HG03439 (cell line): ENCODE results near the gene PLA2G2E.
"Not testable (repeated sequence)": the region's sequence is repeated elsewhere in the genome, so short reads cannot be mapped to it uniquely, and the experiment has no call there.

Source experiments
- ATAC-seq: cut with Tn5 transposase; IDR thresholded peaks from one replicate; pipeline ENCODE4 v1.9.1; 2021; ENCODE audit warnings: mild to moderate bottlenecking, moderate library complexity; ENCODE audit not compliant: unreplicated experiment

PLA2G2E gene

DNA sequence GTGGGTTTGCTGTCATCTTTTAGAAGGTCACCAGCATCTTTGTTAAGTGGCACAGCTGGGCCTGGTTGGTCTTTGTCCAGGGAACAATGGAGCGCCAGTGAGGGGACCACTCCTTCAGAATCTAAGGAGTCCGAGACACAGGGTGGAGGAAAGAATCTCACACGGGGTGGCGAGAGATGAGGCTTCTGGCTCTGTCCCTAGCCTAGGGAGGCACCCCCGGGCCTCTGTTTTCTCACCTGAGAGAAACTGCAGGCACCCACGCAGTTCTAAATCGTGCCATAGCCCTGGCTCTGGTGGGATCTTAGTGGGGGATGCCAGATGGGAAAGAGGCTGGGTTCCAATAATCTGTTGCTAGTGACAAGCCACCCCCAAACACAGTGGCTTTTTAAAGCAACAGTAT lies 10.9 kb upstream of the PLA2G2E start:
- ATAC-seq: no peak

DNA sequence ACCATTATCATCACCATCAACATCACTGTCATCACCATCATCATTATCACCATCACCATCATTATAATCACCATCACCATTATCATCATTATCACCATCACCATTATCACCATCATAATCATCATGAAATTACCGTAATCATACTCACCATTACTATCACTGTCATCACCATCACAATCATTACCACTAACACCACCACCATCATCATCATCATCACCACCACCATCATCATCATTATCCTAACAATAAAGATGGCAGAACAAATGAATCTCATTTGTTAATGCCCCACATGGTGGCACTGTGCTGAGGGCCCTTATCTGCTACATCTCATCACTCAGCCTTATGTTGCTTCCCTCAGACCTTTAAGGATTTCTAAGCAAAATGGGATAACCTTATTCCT lies 9.4 kb upstream of the PLA2G2E start:
- no peak for ATAC-seq

DNA sequence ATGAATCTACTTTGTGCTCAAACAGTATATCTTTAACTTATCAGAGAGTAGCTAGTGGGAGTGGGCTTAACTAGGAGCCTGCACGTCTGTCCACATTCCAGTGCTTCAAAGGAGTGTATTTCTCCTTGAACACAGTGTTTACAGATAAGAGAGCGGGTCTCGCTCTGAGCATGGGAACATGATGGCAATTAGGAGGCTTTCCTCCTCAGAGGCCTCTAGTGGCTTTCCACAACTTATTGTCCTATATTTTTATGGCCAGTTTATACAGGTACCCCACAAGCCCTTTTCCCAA lies 3.7 kb upstream of the PLA2G2E start:
- ATAC-seq: not testable (repeated sequence)

DNA sequence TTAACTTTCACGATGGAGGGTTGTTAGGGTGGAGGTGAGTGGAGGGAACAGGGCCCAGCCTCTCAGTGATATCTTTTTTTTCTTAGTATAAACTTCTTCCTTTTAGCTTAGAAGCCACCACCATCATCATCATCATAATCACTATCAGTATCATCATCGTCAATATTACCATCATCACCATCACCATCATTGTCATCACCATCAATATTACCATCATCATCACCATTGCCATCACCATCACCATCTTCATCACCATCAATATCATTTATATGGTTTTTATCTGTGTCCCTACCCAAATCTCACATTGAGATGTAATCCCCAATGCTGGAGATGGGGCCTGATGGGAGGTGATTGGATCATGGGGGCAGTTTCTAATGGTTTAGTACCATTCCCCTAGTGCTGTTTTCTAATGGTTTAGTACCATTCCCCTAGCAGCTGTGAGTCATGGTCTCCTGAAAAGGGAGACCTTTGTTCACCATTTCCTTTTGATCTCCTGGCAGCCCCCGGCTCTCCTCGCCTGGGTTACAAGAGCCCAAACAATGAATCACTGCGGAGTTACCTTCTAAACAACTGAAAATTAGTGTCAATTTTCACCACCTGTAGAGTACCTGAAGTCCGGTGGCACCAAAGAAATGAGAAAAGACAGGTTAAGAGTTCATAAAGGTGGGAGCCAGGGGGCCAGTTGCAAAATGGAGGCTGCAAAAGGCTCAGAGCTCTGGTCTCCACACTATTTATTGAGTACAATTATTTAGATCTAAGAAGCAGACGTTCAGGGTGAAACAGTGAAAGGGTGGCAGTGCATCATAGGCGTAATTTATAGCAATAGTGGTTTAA lies 3.1 kb upstream of the PLA2G2E start:
- ATAC-seq: no peak

DNA sequence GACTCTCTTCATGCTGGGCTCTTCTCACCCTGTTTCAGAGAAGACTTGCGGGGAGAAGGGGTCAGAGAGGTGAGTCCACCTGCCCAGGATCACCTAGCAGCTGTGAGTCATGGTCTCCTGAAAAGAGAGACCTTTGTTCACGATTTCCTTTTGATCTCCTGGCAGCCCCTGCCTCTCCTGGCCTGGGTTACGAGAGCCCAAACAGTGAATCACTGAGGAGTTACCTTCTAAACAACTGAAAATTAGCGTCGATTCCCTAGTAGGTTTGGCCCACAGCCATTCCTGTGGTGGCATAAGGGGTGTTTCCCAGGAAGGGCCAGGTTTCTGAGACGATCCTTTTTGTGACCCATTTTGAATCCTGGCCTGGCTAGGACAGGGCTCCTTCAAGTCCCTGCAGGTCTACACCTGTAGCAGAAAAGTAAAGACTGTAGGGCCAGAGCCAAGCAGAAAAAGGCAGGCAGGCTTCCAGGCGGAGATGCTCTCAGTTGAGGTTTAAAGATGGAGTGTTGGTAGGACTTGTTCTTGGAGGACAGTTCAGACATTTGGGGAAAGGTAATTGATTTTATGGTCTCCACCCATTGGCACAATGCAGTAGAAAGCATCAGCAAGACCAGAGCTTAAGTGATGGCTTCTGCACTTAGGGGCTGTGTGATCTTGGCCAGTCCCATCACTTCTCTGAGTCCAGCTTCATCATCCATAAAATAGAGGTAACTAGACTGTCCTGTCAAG lies 2.1 kb upstream of the PLA2G2E start:
- no peak for ATAC-seq

DNA sequence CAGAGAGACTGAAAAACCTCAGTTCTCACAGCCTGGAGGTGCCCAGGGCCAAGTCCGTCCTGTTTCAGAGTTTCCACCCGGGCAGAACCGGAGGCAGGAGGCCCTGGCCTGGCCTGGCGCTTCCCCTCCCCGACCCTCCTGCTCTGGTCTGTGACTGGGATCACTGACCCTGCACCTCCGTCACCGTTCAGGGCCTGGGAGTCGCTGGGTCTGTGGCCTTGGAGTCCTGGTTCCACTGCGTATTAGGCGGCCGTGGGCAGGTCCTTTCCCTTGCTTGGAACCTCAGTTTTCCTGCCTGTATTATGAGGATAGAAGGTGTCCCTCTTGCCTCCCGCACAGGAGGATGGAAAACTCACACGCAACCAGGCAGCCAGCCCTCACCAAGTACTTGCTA lies 533 bp upstream of the PLA2G2E start:
- ATAC-seq: no peak

DNA sequence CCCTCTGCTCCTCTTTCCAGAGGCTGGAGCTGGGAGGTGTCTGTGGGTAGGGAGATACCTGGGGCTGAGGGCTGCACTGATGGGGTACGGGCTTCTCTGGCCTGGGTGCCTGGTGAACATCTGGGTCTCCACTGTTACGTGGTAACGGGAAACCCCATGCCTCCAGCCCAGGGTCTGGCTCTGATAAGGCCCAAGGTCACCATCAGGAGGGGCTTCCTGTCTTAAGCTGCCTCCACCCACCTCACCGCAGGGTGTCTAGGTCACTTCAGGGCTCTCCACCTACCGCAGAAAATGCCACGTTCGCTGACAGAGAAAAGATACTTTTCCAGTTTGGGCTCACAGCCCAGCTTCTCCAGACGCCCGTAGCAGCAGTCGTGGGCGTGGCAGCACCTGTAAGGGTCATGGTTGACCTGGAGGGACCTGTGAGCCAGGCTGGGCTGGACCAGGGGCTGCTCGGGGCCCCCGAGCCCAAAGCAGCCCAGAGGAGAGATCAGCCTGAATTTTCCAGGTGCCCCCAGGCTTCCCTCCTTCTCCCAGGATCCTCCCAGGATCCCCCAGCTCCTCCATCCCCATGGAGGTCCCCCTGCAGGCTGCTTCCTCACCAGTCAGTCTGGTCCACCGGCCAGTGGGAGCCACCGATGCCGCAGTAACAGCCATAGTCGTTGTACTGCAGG lies 1.3 kb downstream of the PLA2G2E start:
- no peak for ATAC-seq

DNA sequence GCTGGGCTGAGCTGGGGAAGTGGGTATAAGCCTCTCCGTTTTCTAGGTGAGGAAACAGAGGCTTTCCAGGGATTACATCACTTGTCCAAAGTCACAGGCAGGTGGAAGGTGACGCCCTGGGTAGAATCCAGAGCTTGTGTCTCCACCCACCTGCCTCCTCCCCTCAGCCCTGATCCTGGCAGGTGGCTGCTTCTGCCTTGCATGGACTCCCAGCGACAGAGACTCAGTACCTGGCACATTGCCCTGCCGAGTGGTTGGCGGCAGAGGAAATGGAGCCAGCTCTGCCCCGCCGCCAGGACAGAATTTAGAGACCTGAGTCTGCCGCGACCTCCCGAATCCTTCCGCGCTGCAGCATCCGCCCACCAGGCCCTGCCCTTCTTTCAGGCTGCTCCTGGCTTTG lies 2.1 kb downstream of the PLA2G2E start:
- no peak for ATAC-seq

DNA sequence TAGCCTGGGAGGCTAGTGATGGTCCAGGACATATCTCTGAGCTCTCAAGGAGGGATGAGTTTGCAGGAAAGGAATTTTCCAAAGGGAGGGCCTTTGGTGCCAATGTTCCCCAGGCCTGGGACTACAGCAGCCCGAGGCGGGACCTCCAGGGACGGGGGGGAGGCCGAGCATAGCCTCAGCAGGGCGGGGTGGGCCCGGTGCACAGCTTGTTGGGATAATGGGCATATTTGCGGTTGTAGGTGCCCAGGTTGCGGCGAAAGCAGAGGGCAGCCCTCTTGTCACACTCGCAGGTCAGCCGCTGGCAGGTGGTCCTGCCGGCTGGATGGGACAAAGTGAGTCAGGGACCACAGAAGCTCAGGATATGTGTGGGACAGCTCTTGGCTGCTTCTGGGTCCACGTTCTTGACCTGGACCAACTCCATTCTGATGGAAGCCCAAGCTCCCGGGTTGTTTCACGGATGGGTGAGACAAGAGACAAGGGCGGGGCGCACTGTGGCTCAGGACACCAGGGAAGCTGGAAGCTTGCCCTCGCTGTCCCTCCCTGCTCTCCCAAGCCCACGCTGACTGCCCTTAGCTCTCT lies 3.2 kb downstream of the PLA2G2E start:
- no peak for ATAC-seq

DNA sequence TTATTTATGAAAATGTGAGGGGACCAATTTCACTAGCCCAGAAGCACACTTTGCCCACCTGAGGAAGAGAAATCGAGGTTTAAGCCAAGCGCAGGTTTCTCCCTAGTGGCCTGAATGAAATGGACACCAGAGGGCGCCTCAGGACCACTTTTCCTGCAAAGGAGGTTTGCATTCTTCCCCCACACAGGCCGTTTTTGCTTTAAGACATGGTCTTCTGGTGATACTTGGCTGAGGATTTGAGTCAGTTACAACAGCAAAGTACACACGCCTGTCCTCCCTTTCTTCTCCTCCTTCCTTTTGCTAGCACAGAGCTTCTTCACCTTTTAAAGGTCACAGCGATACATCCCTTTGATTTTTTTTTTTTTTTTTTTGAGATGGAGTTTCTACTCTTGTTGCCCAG lies 5.4 kb downstream of the PLA2G2E start:
- no peak for ATAC-seq

DNA sequence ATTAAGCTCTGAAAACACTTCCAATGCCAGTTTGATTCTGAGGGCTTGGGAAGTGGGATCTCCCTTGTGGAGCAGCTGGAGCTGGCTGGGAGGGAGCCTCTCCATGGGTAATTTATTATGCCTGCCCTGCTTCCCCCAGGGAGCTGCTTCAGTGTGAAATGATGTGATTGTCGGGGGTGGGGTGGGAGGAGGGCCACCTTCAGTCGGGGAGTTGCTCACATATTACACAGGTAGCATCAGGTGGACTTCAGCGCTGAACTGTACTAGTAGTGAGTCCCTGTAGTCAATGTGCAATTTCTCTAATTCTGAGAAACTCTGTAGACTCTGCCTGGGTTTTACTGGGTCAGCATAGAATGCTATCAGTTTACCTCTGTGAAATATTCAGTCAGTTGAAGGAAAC lies 12.8 kb downstream of the PLA2G2E start:
- ATAC-seq: no peak

DNA sequence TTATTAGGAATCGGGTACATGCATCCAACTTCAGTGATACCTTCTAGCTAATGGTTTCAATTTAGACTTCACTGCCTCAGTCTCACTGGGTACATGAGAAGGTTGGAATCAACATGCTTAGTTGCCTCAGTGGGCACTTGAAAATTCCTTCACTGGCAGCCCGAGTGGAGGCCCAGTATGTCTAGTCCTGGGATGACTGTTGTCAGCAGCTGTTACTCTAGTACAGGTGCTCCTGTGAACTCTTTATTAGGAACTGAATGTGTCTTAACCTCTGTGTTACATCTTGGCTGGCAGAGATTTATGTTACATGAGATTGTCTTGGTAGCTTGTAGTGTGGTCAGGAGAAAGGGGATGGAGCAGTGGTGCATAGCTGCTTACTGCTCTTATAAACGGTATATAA lies 13.4 kb downstream of the PLA2G2E start:
- ATAC-seq: no peak

DNA sequence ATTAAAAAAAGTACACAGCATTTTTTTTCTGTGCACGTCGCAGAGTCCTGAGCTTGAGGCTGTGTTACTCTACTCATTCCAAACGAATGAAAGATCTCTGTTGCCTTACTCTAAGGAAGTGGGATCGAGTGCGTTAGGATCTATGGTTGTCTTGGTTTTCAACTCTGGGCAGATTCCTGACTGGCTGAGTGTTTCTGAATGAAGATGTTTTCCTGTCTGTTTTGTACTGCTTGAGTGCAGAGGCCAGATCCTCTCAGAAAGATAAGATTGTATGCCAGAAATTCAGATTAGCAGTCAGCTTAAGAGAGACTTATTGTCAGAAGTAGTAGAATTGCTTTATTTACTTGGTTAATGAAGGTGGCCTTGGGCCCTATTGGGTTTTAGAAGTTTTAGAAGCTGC lies 14.0 kb downstream of the PLA2G2E start:
- ATAC-seq: no peak

DNA sequence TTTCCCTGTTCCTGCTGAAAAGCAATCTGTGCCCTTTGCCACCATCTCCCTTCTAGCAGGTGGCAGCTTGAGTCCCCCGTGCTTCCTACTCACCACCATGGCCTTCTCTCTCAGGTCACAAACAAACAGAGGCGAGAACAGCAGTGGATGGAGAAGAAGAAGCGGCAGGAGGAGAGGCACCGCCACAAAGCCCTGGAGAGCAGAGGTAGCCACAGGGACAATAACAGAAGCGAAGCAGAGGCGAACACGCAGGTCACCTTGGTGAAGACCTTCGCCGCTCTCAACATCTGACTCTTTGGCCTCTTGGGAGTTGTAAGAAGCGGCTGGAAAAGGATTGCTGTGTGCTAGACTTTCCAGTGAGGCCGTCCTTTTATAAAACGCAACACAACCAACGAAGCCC lies 16.0 kb downstream of the PLA2G2E start:
- ATAC-seq: no peak

DNA sequence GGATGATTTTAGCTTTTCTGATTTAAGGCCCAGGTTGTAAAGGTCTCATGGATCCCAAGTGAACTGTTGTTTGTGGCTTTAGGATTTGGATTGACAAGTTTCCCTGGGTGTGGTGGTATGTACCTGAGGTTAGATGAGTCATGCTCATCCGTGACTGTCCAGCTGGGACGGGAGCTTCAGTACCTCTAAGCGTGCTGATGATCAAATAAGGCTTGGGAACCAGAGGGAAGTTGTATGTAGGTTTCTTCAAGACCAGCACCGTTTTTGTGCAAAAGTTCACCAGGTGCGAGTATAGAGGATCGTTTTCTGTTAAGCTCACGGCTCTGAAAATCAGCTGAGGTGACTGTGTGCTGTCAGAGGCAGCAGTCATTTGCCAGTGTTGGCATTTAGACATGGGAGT lies 19.8 kb downstream of the PLA2G2E start:
- ATAC-seq: no peak

DNA sequence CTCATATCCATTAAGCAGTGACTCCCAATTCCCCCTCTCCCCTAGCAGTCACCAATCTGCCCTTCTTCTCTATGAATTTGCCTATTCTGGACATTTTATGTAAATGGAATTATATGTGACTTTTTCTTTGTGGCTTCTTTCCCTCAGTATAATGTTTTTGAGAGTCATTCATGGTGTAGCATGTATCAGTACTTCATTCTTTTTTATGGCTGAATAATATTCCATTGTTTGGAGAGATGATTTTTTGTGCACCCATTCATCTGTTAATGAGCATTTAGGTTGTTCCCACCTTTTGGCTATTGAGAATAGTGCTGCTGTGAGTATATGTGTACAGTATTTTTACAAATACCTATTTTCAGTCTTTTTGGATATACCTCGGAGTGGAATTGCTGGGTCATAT lies 21.8 kb downstream of the PLA2G2E start:
- ATAC-seq: no peak

DNA sequence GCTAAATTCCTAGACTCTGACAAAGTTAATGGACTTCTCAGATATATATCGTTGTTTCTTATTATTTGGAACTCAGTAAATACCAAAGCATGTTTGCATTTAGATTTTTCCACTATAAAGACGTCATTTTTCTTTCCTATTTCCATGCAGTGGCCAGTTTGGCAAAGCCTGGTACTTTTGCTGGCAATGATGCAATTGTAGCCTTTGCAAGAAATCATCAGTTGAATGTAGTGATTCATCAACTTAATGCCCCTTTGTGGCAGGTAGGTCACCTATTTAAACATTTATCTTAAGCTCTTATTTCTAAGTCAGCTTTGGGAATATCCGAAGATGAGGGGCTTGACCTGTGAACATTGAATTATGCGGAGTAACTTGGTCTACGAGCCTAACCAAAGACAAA lies 29.2 kb downstream of the PLA2G2E start:
- ATAC-seq: no peak

DNA sequence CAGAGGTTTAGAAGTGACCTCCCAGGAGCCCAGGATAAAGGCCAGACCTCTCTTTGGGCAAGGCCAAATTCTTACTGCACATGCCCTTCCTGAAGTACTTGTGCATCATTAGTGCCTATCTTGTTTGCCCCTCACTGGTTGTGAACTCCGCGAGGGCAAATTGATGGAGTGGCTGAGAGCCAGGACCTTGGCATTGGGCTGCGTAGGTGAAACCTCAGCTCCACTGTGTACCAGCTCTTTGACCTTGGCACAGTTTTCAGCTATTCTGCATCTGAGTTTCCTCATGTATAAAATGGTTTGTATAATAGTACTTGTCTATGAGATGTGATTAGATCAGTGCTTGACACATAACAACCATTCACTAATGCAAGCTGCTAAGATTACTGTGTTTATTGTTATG lies 29.7 kb downstream of the PLA2G2E start:
- ATAC-seq: no peak

DNA sequence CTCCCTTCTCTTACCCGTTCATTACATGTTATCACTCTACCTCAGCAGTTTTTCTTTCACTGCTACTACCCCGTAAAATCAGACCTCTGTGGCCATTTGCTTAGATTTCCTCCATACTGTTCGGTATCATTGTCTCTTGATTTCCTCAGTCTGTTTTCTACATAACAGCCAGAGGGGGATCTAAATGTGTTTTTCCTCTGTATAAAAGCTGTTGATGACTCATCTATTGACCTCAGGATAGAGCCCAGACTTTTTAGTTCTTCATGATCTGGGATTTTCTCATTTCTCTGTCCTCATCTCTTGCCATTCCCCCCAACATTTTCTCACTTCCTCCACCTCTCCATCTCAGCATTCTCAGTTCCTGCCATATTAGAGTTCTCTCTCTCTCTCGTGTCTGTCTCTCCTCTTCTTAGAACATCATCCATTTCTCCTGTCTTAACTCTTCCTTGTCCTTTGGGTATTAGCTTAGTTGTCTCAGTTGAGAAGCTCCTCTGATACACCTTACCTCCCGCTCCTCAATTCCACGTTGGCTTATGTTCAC lies 30.7 kb downstream of the PLA2G2E start:
- no peak for ATAC-seq

DNA sequence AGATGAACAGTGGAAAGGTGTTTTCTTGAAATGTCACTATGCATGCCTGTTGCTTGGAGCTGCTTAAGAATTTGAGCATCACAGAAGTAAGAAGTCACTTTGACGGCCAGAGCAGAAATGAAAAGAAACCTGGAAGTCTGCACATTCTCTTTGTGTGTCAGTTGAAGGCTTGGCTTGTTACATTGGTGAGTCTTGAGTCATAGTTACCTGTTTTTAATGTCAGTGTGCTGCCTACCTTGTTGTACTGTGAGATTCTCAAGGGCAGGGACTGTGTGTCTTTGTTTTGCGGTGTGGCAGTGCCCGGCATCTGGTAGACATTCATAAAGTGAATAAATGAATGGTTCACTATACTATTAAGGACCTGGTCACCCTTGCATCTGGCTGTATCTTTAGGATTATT lies 31.3 kb downstream of the PLA2G2E start:
- ATAC-seq: no peak

DNA sequence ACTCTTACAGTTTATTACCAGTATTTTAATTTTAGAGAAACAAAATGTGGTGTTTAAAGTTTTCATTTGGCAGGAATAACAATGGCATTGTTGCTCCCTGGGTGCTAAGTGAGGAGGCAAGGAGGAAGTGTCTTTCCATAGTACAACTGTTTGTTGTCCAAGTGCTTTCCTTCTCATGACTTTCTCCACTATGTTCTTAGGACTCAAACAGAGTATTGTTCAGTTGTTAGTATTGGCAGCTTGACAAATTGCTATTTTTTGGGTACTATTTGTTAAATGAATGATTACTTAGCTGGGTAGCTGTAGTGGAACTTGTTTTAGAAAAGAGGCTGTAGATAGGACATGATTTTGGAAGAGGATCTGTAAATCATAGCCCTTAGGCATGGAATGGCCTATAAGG lies 33.8 kb downstream of the PLA2G2E start:
- ATAC-seq: no peak

DNA sequence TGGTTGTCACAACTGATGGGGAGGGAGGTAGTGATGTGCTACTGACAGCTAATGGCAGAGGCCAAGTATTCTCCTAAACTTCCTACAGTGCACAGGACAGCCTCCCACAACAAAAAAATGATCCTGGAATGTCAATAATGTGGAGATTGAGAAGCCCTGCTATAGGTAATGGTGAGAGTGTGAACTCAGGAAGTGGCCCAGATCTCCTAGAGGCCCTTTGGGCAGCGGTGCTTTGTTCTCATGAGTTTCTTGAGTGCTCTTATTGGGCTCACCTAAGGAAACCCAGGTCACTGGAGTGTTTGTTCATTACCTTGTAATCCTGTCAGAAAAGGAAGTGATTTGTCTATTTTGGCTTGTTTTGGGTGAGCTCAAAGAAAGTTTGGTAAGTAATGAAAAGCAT lies 35.3 kb downstream of the PLA2G2E start:
- ATAC-seq: no peak
